ENCODE data around the gene IL21R. TPM values are rescaled to one million over a fixed set of nuclear protein-coding genes. Genes with fewer than 3 reads are reported as not detected.

Gene IL21R
- total and polyA plus RNA-seq, 9 donors: 0.04 to 0.71 (median 0.26) TPM

- H3K4me3 ChIP-seq (ENCODE audit: low read length): no peak overlapping the region
- DNase-seq: peak; percentile 27
- 37% methylated on average over 4 of the region's 11 CpGs for WGBS (ENCODE audit: insufficient coverage)
- peaks cover 35% of the 10 kb centered on the region for H3K4me1 ChIP-seq (ENCODE audit: control insufficient read depth, insufficient read depth, low read length)
- no peaks in the 10 kb centered on the region for H3K36me3 ChIP-seq (ENCODE audit: control insufficient read depth, insufficient read depth, low read length)
- no peaks in the 10 kb centered on the region for H3K9me3 ChIP-seq (replicated peaks; ENCODE audit: control insufficient read depth, low read depth, low read length)
- H3K27me3 ChIP-seq (ENCODE audit: control insufficient read depth, insufficient read depth, low read length): peaks cover 3% of the 10 kb centered on the region
- H3K27ac ChIP-seq (ENCODE audit: low read length): no peak overlapping the region
These were observed 988 bp upstream of the IL21R start for GRCh38 chr16:27400751-27401620.

DNA sequence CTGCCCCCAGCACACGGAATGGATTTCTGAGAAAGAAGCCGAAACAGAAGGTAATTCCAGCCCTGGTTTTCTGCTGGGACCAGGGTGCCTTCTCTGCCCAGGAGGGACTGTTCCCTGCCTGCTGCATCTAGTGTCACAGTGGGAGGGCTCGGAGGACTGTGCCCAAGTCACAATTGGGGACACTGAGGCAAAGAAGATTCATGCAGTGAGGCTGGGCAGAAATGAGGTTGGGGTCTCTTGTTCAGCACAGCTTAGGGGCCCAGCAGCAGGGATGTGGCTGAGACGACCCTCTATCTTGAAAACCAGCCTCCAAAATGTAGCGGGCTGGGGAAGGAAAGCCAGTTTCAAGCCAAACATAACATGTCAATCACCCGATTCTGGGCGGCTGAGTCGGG lies 592 bp downstream of the IL21R start:
- Histone ChIP-seq H3K36me3 (ENCODE audit: control insufficient read depth, insufficient read depth, low read length) (no peaks in the 10 kb centered on the region), H3K4me1 (ENCODE audit: control insufficient read depth, insufficient read depth, low read length) (peaks cover 38% of the 10 kb centered on the region), H3K9me3 (replicated peaks; ENCODE audit: control insufficient read depth, low read depth, low read length) (no peaks in the 10 kb centered on the region), H3K27me3 (ENCODE audit: control insufficient read depth, insufficient read depth, low read length) (peaks cover 3% of the 10 kb centered on the region), H3K27ac (ENCODE audit: low read length) (no peak overlapping the region), H3K4me3 (ENCODE audit: low read length) (peak overlapping the region; percentile 19)
- DNase-seq: no peak
- 68% methylated on average over 8 of the region's 8 CpGs for whole genome bisulfite sequencing (ENCODE audit: insufficient coverage)

- peak; percentile 53 for DNase-seq
- WGBS (ENCODE audit: insufficient coverage): 70% methylated on average over 20 of the region's 20 CpGs
- Histone ChIP-seq H3K9me3 (replicated peaks; ENCODE audit: control insufficient read depth, low read depth, low read length) (no peaks in the 10 kb centered on the region), H3K4me3 (ENCODE audit: low read length) (no peak overlapping the region), H3K27me3 (ENCODE audit: control insufficient read depth, insufficient read depth, low read length) (peaks cover 3% of the 10 kb centered on the region), H3K27ac (ENCODE audit: low read length) (no peak overlapping the region), H3K36me3 (ENCODE audit: control insufficient read depth, insufficient read depth, low read length) (no peaks in the 10 kb centered on the region), H3K4me1 (ENCODE audit: control insufficient read depth, insufficient read depth, low read length) (peaks cover 38% of the 10 kb centered on the region)
These were observed 1.1 kb downstream of the IL21R start for GRCh38 chr16:27402964-27403600.

DNA sequence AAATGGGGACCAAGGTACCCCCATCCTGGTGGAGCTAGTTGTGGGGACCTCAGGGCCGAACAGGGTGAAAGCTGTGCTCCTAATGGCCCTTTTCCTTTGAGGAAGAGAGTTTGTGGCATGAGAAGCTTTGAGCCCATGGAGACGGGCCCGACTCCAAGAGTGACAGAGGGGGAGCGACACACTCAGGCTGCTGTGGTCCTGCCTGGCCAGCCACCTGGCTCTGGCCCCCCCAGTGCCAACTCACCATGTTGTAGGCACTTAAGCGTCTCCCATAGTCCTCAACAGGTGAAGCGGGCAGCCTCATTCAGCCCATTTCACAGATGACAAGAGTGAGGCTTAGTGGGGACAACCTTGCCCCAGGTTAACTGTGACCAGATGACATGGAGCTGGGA lies 1.6 kb downstream of the IL21R start:
- H3K4me1 ChIP-seq (ENCODE audit: control insufficient read depth, insufficient read depth, low read length): peaks cover 38% of the 10 kb centered on the region
- H3K27ac ChIP-seq (ENCODE audit: low read length): no peak overlapping the region
- WGBS (ENCODE audit: insufficient coverage): 75% methylated on average over 6 of the region's 6 CpGs

GRCh38 chr16:27404163-27404823 lies 2.3 kb downstream of the IL21R start:
- no peak overlapping the region for H3K4me3 ChIP-seq (ENCODE audit: low read length)
- DNase-seq: no peak
- no peaks in the 10 kb centered on the region for H3K36me3 ChIP-seq (ENCODE audit: control insufficient read depth, insufficient read depth, low read length)
- WGBS (ENCODE audit: insufficient coverage): 75% methylated on average over 7 of the region's 10 CpGs
- no peak overlapping the region for H3K27ac ChIP-seq (ENCODE audit: low read length)
- H3K9me3 ChIP-seq (replicated peaks; ENCODE audit: control insufficient read depth, low read depth, low read length): no peaks in the 10 kb centered on the region
- H3K4me1 ChIP-seq (ENCODE audit: control insufficient read depth, insufficient read depth, low read length): peaks cover 35% of the 10 kb centered on the region
- H3K27me3 ChIP-seq (ENCODE audit: control insufficient read depth, insufficient read depth, low read length): peaks cover 3% of the 10 kb centered on the region

More for the DNA sequence above, 1.6 kb downstream of the IL21R start:
- no peaks in the 10 kb centered on the region for H3K36me3 ChIP-seq (ENCODE audit: control insufficient read depth, insufficient read depth, low read length)
- no peak for DNase-seq
- H3K9me3 ChIP-seq (replicated peaks; ENCODE audit: control insufficient read depth, low read depth, low read length): no peaks in the 10 kb centered on the region
- peaks cover 3% of the 10 kb centered on the region for H3K27me3 ChIP-seq (ENCODE audit: control insufficient read depth, insufficient read depth, low read length)
- no peak overlapping the region for H3K4me3 ChIP-seq (ENCODE audit: low read length)

DNA sequence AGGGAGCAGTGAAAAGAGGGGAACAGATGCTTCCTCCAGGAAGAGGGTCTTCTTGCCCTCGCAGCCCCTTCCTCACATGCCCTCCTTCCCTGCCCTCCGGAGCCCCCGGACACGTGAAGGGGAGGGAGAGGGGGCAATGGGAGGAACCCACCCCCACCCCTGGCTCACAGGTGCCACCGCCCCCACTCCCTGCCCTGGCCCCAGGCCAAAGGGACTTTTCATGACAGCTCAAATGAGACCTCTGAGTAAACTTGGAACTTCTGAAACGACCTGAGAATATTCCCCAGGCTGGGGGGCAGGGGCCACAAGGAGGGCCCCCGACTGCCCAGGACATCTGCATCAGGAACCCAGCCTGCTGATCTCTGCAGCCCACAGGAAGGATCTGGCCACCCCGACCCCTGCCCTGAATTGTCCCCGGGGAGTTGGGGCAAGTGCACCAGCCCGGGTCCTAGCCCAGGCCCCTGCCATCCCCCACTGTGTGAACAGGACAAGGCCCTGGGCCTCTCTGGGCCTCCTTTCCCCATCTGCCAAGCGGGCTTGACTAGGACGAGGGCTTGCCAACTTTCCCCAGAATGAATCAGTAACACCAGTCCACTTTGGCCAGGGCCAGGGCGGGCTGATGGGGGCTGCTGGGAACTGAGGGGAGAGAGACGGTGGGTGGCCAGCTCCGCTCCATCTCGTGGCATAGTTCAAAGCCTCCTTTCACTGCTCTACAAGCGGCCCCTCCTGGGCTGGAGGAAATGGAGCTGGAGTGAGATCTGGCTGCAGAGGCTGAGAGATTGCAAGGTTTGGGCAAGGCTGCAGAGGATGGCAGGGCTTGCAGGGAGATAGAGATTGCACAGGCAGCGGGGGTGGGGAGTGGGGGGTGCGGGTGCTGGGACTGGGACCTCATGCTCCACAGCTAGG lies 3.8 kb downstream of the IL21R start:
- Histone ChIP-seq H3K4me1 (ENCODE audit: control insufficient read depth, insufficient read depth, low read length) (peaks cover 33% of the 10 kb centered on the region), H3K9me3 (replicated peaks; ENCODE audit: control insufficient read depth, low read depth, low read length) (no peaks in the 10 kb centered on the region), H3K36me3 (ENCODE audit: control insufficient read depth, insufficient read depth, low read length) (no peaks in the 10 kb centered on the region), H3K27ac (ENCODE audit: low read length) (no peak overlapping the region), H3K4me3 (ENCODE audit: low read length) (no peak overlapping the region), H3K27me3 (ENCODE audit: control insufficient read depth, insufficient read depth, low read length) (peaks cover 3% of the 10 kb centered on the region)
- WGBS (ENCODE audit: insufficient coverage): 34% methylated on average over 10 of the region's 19 CpGs
- peak; percentile 34 for DNase-seq

- H3K4me3 ChIP-seq (ENCODE audit: low read length): no peak overlapping the region
- H3K4me1 ChIP-seq (ENCODE audit: control insufficient read depth, insufficient read depth, low read length): peaks cover 30% of the 10 kb centered on the region
- peaks cover 3% of the 10 kb centered on the region for H3K27me3 ChIP-seq (ENCODE audit: control insufficient read depth, insufficient read depth, low read length)
- no peak for DNase-seq
- 86% methylated on average over 1 of the region's 6 CpGs for WGBS (ENCODE audit: insufficient coverage)
- no peaks in the 10 kb centered on the region for H3K9me3 ChIP-seq (replicated peaks; ENCODE audit: control insufficient read depth, low read depth, low read length)
- no peaks in the 10 kb centered on the region for H3K36me3 ChIP-seq (ENCODE audit: control insufficient read depth, insufficient read depth, low read length)
- no peak overlapping the region for H3K27ac ChIP-seq (ENCODE audit: low read length)
These were observed 4.6 kb downstream of the IL21R start for GRCh38 chr16:27406511-27407128.

GRCh38 chr16:27407133-27407532 lies 5.2 kb downstream of the IL21R start:
- WGBS (ENCODE audit: insufficient coverage): 43% methylated on average over 1 of the region's 2 CpGs
- DNase-seq: no peak
- H3K4me1 ChIP-seq (ENCODE audit: control insufficient read depth, insufficient read depth, low read length): peaks cover 25% of the 10 kb centered on the region
- H3K4me3 ChIP-seq (ENCODE audit: low read length): no peak overlapping the region
- no peaks in the 10 kb centered on the region for H3K36me3 ChIP-seq (ENCODE audit: control insufficient read depth, insufficient read depth, low read length)
- peaks cover 3% of the 10 kb centered on the region for H3K27me3 ChIP-seq (ENCODE audit: control insufficient read depth, insufficient read depth, low read length)
- H3K9me3 ChIP-seq (replicated peaks; ENCODE audit: control insufficient read depth, low read depth, low read length): no peaks in the 10 kb centered on the region
- no peak overlapping the region for H3K27ac ChIP-seq (ENCODE audit: low read length)

GRCh38 chr16:27408012-27408601 lies 6.1 kb downstream of the IL21R start:
- no peaks in the 10 kb centered on the region for H3K9me3 ChIP-seq (replicated peaks; ENCODE audit: control insufficient read depth, low read depth, low read length)
- WGBS (ENCODE audit: insufficient coverage): 66% methylated on average over 3 of the region's 3 CpGs
- H3K4me3 ChIP-seq (ENCODE audit: low read length): no peak overlapping the region
- no peak overlapping the region for H3K27ac ChIP-seq (ENCODE audit: low read length)
- H3K36me3 ChIP-seq (ENCODE audit: control insufficient read depth, insufficient read depth, low read length): no peaks in the 10 kb centered on the region
- no peak for DNase-seq
- peaks cover 16% of the 10 kb centered on the region for H3K4me1 ChIP-seq (ENCODE audit: control insufficient read depth, insufficient read depth, low read length)
- peaks cover 3% of the 10 kb centered on the region for H3K27me3 ChIP-seq (ENCODE audit: control insufficient read depth, insufficient read depth, low read length)
